Measurements from ENCODE around the gene MYO7B. TPM values are rescaled to one million over a fixed set of nuclear protein-coding genes. Genes with fewer than 3 reads are reported as not detected.

The MYO7B gene
- 100 to 1,000 TPM in 1 of 5 donors, 1 to 10 TPM in 1, under 1 TPM in 1, not detected in 2; under 0.01 to 155 (median 2.8) TPM for total RNA-seq
- polyA plus RNA-seq = under 1 TPM; 0.31 to 0.50 (median 0.46) TPM
- long read RNA-seq, donor 1 = 0 reads
- long read RNA-seq, donor 2, partial matches to known transcripts = 0 of 1 reads
- long read RNA-seq, donor 2, other reads (novel, unspliced or antisense) = 0 of 1 reads
- long read RNA-seq, donor 3 = 0 reads
- long read RNA-seq, donor 4 = 0 reads
- long read RNA-seq, donor 5 = 0 reads
- long read RNA-seq, donor 6 = 0 reads
- long read RNA-seq, donor 7 = 0 reads
- long read RNA-seq, donor 8 = 0 reads
- long read RNA-seq, donor 9 = 0 reads
- long read RNA-seq, donor 10 = 0 reads

DNA sequence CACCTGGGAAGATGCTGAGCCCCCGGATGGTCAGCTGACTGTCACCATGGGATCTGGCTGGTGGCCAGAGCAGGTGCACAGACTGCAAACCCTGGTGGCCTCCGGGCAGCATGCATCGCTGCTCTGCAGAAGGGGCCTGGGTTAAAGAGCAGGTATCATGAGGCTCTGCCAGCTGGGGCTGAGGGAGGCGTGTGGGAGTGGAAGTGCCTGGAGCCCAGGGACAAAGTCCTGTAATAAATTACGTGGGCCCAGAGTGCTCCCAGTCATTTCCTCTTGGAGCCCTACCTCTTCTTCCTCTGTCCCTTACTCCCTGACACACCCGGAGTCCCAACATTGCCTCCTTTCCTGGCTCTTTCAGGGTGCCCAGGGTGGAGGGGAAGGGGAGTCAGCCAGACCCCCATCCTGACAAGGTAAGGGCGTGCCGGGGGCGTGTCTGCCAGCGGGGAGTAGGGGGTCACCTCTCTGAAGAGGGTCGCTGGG is at the start of gene MYO7B:
MYO7B (plus strand) TSS at position 262 of the 480 bp plus-strand sequence. CDS start 24,040 bp downstream, outside the sequence.
- Histone ChIP-seq H3K27ac (no peak within 1 kb of the TSS), H3K27me3 (peaks cover 0 to 11% (median 0%) of the 10 kb centered on the region in 3 donors), H3K36me3 (no peaks in the 10 kb centered on the region), H3K4me3 (no peak within 1 kb of the TSS), H3K4me1 (no peaks in the 10 kb centered on the region), H3K9me3 (no peaks in the 10 kb centered on the region)
- TF ChIP-seq, protein P1, sequence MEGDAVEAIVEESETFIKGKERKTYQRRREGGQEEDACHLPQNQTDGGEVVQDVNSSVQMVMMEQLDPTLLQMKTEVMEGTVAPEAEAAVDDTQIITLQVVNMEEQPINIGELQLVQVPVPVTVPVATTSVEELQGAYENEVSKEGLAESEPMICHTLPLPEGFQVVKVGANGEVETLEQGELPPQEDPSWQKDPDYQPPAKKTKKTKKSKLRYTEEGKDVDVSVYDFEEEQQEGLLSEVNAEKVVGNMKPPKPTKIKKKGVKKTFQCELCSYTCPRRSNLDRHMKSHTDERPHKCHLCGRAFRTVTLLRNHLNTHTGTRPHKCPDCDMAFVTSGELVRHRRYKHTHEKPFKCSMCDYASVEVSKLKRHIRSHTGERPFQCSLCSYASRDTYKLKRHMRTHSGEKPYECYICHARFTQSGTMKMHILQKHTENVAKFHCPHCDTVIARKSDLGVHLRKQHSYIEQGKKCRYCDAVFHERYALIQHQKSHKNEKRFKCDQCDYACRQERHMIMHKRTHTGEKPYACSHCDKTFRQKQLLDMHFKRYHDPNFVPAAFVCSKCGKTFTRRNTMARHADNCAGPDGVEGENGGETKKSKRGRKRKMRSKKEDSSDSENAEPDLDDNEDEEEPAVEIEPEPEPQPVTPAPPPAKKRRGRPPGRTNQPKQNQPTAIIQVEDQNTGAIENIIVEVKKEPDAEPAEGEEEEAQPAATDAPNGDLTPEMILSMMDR (IDR thresholded peaks at IDR 0.05) = no peak
- TF ChIP-seq POLR2AphosphoS5 (IDR thresholded peaks at IDR 0.05) = no peak
- no peak for TF ChIP-seq POLR2A (IDR thresholded peaks at IDR 0.05)
- no peak for TF ChIP-seq EP300 (IDR thresholded peaks at IDR 0.05)
- peak in 1 of 2 donors; percentile 70 for DNase-seq
- 56 to 74% (median 61%) methylated on average over 11 of the region's 11 CpGs for WGBS, 5 donors
- intact Hi-C loops (cut with DNase I; ENCODE audit: low total_unique reads) = no loop called here

DNA sequence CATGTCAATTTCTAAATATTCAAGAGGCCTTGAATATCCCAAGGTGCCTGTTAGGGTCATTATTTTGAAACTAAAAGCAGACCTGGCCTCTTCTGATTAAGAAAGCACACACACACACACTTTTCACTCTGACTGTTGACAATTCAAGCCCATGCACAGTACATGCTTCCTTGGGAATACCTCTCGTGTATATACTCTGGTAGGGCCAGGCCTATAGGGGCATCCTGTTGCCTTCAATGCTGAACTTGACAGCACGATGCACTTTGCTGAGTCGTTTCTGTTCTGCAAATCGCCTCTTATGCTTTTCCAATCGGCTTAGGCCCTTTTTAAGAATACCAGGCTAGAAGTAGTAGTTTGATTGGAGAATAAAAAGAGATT is 49.8 kb upstream of the MYO7B start:
- peaks cover 57 to 100% (median 100%) of the 10 kb centered on the region in 4 donors for H3K36me3 ChIP-seq
- no peak for DNase-seq
- no peak for TF ChIP-seq EP300 (IDR thresholded peaks at IDR 0.05)
- TF ChIP-seq POLR2A (IDR thresholded peaks at IDR 0.05) = no peak
- TF ChIP-seq, protein P1 (IDR thresholded peaks at IDR 0.05) = no peak
- TF ChIP-seq POLR2AphosphoS5 (IDR thresholded peaks at IDR 0.05) = no peak
- H3K27ac ChIP-seq = no peak overlapping the region
- intact Hi-C loops (cut with DNase I; ENCODE audit: low total_unique reads) = no loop called here
- no peaks in the 10 kb centered on the region for H3K9me3 ChIP-seq
- H3K4me1 ChIP-seq = peaks cover 0 to 14% (median 3%) of the 10 kb centered on the region in 4 donors
- H3K4me3 ChIP-seq = no peak overlapping the region
- no peaks in the 10 kb centered on the region for H3K27me3 ChIP-seq
- WGBS, 5 donors = 70 to 89% (median 79%) methylated on average over 5 of the region's 5 CpGs

DNA sequence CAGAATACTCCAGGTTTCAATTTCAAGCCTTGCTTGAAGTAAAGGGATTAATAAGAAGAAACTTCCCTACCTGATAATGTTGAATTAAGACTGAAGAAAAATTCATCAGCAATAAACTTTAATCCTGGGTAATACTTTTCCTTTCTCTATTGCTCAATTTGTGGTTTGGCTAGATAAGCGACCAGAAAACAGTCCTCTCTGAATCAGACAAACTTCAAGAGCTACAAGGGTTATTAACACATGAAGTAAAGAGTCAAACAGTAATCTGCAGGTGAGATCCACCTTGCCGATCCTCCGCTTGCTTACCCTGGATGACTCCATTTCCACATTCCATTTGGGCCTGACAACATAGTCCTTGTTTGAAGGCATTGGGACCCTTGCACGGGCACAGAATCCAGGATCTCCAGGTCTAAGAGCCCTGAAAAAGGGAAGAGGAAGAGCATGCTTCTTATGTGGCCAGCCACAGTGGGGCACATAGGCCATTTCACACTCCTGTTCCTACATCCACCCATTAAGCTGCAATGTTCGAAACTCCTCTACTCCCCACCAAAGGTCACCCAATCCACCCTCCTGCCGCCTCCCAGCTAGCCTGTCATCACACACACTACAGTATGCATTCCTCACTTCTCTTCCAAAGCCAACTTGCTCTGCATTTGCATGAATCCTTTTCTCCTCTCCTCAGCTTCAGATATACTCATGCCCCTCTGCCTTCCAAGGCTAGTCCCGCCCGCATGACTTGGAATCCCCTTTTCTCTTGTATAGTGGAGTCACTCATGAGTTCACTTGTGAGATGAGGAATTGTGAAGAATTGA is 49.0 kb upstream of the MYO7B start:
- DNase-seq = no peak
- intact Hi-C loops (cut with DNase I; ENCODE audit: low total_unique reads) = no loop called here
- no peak for TF ChIP-seq POLR2AphosphoS5 (IDR thresholded peaks at IDR 0.05)
- no peak for TF ChIP-seq EP300 (IDR thresholded peaks at IDR 0.05)
- no peak for TF ChIP-seq POLR2A (IDR thresholded peaks at IDR 0.05)
- TF ChIP-seq, protein P1 (IDR thresholded peaks at IDR 0.05) = no peak
- no peaks in the 10 kb centered on the region for H3K9me3 ChIP-seq
- WGBS, 5 donors = 81 to 85% (median 84%) methylated on average over 8 of the region's 8 CpGs
- no peak overlapping the region for H3K27ac ChIP-seq
- peaks cover 61 to 100% (median 99%) of the 10 kb centered on the region in 4 donors for H3K36me3 ChIP-seq
- H3K4me1 ChIP-seq = peaks cover 0 to 14% (median 3%) of the 10 kb centered on the region in 4 donors
- H3K4me3 ChIP-seq = no peak overlapping the region
- H3K27me3 ChIP-seq = no peaks in the 10 kb centered on the region

DNA sequence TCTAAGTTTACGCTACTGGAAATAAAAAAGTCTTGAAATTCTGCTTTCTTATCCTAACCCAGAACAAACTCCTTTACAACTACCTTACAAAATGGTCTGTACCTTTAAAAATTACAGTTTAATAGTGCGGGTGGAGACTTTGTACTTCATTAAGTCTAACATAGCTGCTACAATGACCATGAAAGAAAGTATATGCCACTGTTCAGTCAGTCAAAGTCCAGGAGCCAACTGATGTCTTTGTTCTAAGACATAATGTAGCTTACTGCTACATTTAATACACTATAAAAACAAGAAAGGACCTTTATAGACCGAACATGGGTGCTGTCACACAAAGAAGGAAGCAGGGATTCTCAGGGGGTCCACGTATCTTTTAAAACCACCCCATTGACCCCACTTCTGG is 45.2 kb upstream of the MYO7B start:
- Histone ChIP-seq H3K27ac (no peak overlapping the region), H3K4me3 (no peak overlapping the region), H3K4me1 (peaks cover 0 to 14% (median 3%) of the 10 kb centered on the region in 4 donors), H3K27me3 (no peaks in the 10 kb centered on the region), H3K36me3 (peaks cover 67 to 100% (median 99%) of the 10 kb centered on the region in 4 donors), H3K9me3 (no peaks in the 10 kb centered on the region)
- WGBS, 5 donors = 89 to 94% (median 91%) methylated on average over 4 of the region's 4 CpGs
- intact Hi-C loops (cut with DNase I; ENCODE audit: low total_unique reads) = no loop called here
- no peak for DNase-seq
- TF ChIP-seq, protein P1 (IDR thresholded peaks at IDR 0.05) = no peak
- TF ChIP-seq POLR2A (IDR thresholded peaks at IDR 0.05) (no peak), POLR2AphosphoS5 (IDR thresholded peaks at IDR 0.05) (no peak), EP300 (IDR thresholded peaks at IDR 0.05) (no peak)

Measured in stomach (tissue), 19 donors.